H1 (cell line): ENCODE results near the gene PTPN18. TPM values are rescaled to one million over a fixed set of nuclear protein-coding genes. Genes with fewer than 3 reads are reported as not detected.

ENCODE experiments used
- ASH2L ChIP-seq: fragments of 200-600, 300-600 bp; sonication (generic); IDR thresholded peaks from one replicate; pipeline ENCODE4 v1.7.1; 2017; ENCODE audit warnings: low read length
- BACH1 ChIP-seq: IDR thresholded peaks from 2 replicates; pipeline ENCODE4 v1.6.1; 2012; ENCODE audit warnings: low read length, improper control_type of control experiment
- BRCA1 ChIP-seq: IDR thresholded peaks from 2 replicates; pipeline ENCODE4 v1.6.1; 2012; ENCODE audit warnings: low read depth, low read length, improper control_type of control experiment
- JUND ChIP-seq: IDR thresholded peaks from 2 replicates; pipeline ENCODE4 v1.6.1; 2011; ENCODE audit warnings: mild to moderate bottlenecking, improper control_type of control experiment, low read length
- NRF1 ChIP-seq: IDR thresholded peaks from 2 replicates; pipeline ENCODE4 v1.6.1; 2011; ENCODE audit warnings: mild to moderate bottlenecking, low read depth, low read length, improper control_type of control experiment
- TEAD4 ChIP-seq: IDR thresholded peaks from 2 replicates; pipeline ENCODE4 v1.6.1; 2012; ENCODE audit warnings: low read depth, low read length, inconsistent platforms, mixed read lengths
- polyA plus RNA-seq, 7 experiments: library from polyadenylated mRNA; depleted of rRNA in 3 of 7; stranded (reverse) in 5 of 7; unstranded in 2 of 7; fragments of >200 nt in 5 of 7; fragments of 200-250 nt in 2 of 7; gene quantifications; 1 replicate in 5 of 7; 2 replicates in 1 of 7; 4 replicates in 1 of 7; pipeline versions ENCODE4 v1.2.1 to v1.2.3, GENCODE V29; 2011 to 2013; ENCODE audit warnings: missing spikeins in 2 of 7, mixed read lengths in 2 of 7
- total RNA-seq: library from RNA; stranded (reverse); fragmentation: NEBNext Ultra II Directional; extraction: Animal tissue kit (Norgen Biotek cat#: 25700); gene quantifications from 2 replicates; pipeline ENCODE4 v1.2.1, GENCODE V29; 2021

PTPN18 gene
- total and polyA plus RNA-seq, 2 of the 8 experiments (the other 6 are each of a cell fraction or from before 2014, with no cell fraction given), result 13.2 to 14.7 TPM

DNA sequence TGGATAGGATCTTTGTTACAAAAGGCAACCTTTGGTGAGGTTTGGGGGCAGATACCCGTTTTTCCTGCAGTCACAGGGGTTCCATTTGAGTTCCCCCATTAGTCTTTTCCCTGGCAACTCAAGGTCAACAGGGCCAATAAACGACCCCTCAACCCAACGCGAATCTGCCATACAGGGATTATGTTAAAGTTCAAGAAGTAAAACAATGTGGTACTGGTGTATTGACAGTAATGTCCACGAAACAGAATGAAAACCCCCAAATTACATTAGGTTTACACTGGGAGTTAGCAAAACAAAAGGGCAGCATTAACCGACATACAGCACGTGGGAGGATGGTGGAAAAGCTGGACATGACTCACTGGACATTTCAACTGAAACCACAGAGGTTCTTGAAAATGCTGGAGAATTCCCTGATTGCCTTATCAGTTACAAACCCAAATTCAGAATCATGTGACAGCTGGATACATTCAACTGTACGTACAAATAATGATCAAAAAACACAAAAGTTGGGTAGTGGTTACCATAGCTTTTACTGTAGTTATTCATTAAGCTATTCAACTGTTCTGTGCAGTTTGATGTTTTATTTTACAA, 18.0 kb upstream of the PTPN18 start (continued):
- no peak for TF ChIP-seq BRCA1
- TF ChIP-seq BACH1, result no peak
- TF ChIP-seq JUND, result no peak
- TF ChIP-seq TEAD4, result no peak
- TF ChIP-seq ASH2L, result no peak
- no peak for TF ChIP-seq NRF1
